ENCODE data around the gene BARHL1.

DNA sequence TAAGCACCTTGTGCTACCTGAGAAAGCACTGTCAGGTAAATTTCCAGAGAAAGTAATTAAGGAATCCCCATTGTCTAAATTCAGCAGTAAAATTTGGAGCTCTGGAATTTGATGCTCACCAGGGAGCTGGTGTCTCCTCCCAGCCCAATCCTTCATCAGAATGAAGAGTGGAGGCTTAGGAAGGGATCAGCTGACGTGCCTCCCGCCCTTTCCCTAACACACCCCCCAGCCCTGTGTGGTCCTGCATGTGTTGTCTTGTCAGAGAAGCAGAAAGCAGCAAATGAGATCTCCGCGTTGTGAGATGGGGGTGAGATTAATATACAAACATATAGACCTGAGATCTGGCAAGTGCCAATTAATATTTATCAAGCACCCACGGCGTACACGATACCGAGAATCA lies 26.9 kb upstream of the BARHL1 start:
- TF ChIP-seq EZH2phosphoT487 (IDR thresholded peaks at IDR 0.05; ENCODE audit: borderline replicate concordance, low read length), result no peak
- TF ChIP-seq, protein P1, sequence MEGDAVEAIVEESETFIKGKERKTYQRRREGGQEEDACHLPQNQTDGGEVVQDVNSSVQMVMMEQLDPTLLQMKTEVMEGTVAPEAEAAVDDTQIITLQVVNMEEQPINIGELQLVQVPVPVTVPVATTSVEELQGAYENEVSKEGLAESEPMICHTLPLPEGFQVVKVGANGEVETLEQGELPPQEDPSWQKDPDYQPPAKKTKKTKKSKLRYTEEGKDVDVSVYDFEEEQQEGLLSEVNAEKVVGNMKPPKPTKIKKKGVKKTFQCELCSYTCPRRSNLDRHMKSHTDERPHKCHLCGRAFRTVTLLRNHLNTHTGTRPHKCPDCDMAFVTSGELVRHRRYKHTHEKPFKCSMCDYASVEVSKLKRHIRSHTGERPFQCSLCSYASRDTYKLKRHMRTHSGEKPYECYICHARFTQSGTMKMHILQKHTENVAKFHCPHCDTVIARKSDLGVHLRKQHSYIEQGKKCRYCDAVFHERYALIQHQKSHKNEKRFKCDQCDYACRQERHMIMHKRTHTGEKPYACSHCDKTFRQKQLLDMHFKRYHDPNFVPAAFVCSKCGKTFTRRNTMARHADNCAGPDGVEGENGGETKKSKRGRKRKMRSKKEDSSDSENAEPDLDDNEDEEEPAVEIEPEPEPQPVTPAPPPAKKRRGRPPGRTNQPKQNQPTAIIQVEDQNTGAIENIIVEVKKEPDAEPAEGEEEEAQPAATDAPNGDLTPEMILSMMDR (IDR thresholded peaks at IDR 0.05; ENCODE audit: low read depth, low read length, poor library complexity, severe bottlenecking), result no peak

All from DOHH2 (cell line).